Measurements from ENCODE around the gene RANBP10. TPM values are rescaled to one million over a fixed set of nuclear protein-coding genes. Genes with fewer than 3 reads are reported as not detected.

The RANBP10 gene
- total and polyA plus RNA-seq, 2 experiments from 2014 or later: 8.0 to 13.6 TPM

DNA sequence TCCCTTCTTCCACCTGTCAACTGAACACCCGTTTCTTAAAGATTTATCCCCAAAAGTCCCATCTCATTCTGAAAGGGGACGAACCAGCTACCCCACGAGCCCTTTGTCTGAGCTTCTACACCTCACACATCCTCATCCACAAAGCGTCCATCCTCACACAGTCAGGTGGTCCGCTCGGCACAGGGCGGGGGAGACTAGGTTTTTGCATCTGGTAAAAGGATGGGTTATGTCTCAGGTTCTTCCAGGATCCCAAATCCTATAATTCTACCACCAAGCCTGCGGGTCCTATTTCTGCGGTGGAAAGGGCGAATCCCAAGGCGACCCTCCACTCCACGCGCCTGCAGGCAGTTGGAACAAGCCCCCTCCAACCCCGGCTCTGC, 87.7 kb downstream of the RANBP10 start:
- no peak for TF ChIP-seq CTCF (IDR thresholded peaks at IDR 0.05; ENCODE audit: low read depth, low read length)
- Histone ChIP-seq H3K4me1 (ENCODE audit: low read depth) (no peaks in the 10 kb centered on the region), H3K27ac (no peak overlapping the region), H3K36me3 (no peaks in the 10 kb centered on the region), H3K4me3 (peak overlapping the region; percentile 95), H3K9me3 (ENCODE audit: low read depth) (no peaks in the 10 kb centered on the region), H3K27me3 (peaks cover 81% of the 10 kb centered on the region)
- no peak for DNase-seq (ENCODE audit: low read depth in 1 of 2, low spot score in 1 of 2)

DNA sequence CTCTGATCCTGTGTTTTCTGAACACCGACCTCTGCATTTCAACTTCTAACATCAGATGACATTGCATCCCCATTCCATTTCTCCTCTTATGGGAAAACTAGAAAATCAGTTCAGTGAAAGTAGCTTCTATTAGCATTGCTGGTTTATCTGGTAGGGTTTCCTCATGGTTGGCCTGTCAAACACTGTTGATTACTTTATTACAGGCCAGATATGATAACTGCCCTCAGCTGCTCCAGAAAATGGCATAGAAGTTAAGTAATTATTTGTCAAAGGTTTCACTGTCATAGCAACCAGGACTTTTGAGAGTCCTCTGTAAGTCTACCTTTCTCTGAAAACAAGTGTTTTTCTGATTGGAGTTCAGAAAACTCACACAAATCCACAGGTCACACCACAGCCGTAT, 90.3 kb downstream of the RANBP10 start:
- no peaks in the 10 kb centered on the region for H3K36me3 ChIP-seq
- no peak for DNase-seq (ENCODE audit: low read depth in 1 of 2, low spot score in 1 of 2)

GRCh38 chr16:67714522-67714921, 91.8 kb downstream of the RANBP10 start:
- Histone ChIP-seq H3K4me3 (no peak overlapping the region), H3K4me1 (ENCODE audit: low read depth) (no peaks in the 10 kb centered on the region), H3K27me3 (peaks cover 79% of the 10 kb centered on the region), H3K36me3 (no peaks in the 10 kb centered on the region), H3K9me3 (ENCODE audit: low read depth) (no peaks in the 10 kb centered on the region), H3K27ac (no peak overlapping the region)
- no peak for TF ChIP-seq CTCF (IDR thresholded peaks at IDR 0.05; ENCODE audit: low read depth, low read length)
- DNase-seq (ENCODE audit: low read depth in 1 of 2, low spot score in 1 of 2): no peak

More for the DNA sequence above, 90.3 kb downstream of the RANBP10 start:
- no peaks in the 10 kb centered on the region for H3K9me3 ChIP-seq (ENCODE audit: low read depth)
- TF ChIP-seq CTCF (IDR thresholded peaks at IDR 0.05; ENCODE audit: low read depth, low read length): no peak
- no peak overlapping the region for H3K27ac ChIP-seq
- no peaks in the 10 kb centered on the region for H3K4me1 ChIP-seq (ENCODE audit: low read depth)
- H3K4me3 ChIP-seq: no peak overlapping the region
- H3K27me3 ChIP-seq: peaks cover 76% of the 10 kb centered on the region

DNA sequence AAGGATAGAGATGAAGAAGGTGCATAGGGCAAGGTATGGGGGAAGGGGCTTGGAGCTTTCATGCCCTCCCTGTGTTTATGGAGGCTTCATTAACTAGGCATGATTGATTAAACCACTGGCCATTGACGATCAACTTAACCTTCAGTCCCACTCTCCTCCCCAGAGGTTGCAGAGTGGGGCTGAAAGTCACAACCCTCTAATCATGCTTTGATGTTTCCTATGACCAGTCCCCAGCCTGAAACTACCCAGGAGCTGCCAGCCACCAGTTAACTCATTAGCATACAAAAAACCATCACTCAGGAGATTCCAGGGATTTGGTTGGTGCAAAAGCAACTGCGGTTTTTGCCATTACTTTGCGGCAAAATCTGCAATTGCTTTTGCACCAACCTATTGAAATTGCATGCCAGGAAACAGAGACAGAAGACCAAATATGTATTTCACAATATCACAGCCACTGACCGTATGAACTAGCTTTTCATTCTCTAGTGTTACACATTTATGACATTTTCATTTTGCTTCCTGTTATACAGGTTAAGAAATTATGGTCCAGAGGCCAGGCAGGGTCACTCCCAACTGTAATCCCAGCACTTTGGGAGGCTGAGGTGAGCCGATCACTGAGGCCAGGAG, 92.6 kb downstream of the RANBP10 start:
- no peaks in the 10 kb centered on the region for H3K36me3 ChIP-seq
- no peaks in the 10 kb centered on the region for H3K9me3 ChIP-seq (ENCODE audit: low read depth)
- no peak overlapping the region for H3K4me3 ChIP-seq
- no peak for DNase-seq (ENCODE audit: low read depth in 1 of 2, low spot score in 1 of 2)
- no peaks in the 10 kb centered on the region for H3K4me1 ChIP-seq (ENCODE audit: low read depth)
- H3K27me3 ChIP-seq: peaks cover 85% of the 10 kb centered on the region
- TF ChIP-seq CTCF (IDR thresholded peaks at IDR 0.05; ENCODE audit: low read depth, low read length): no peak
- no peak overlapping the region for H3K27ac ChIP-seq

- H3K4me1 ChIP-seq (ENCODE audit: low read depth): no peaks in the 10 kb centered on the region
- no peak overlapping the region for H3K4me3 ChIP-seq
- no peak for DNase-seq (ENCODE audit: low read depth in 1 of 2, low spot score in 1 of 2)
- no peaks in the 10 kb centered on the region for H3K9me3 ChIP-seq (ENCODE audit: low read depth)
- H3K27me3 ChIP-seq: peaks cover 81% of the 10 kb centered on the region
- H3K36me3 ChIP-seq: no peaks in the 10 kb centered on the region
- no peak for TF ChIP-seq CTCF (IDR thresholded peaks at IDR 0.05; ENCODE audit: low read depth, low read length)
- H3K27ac ChIP-seq: no peak overlapping the region
Measured at GRCh38 chr16:67710607-67711006, 95.8 kb downstream of the RANBP10 start.

Data from cardiac muscle cell (in vitro differentiated cells and primary cell).